Small intestine (tissue), 7 donors: ENCODE measurements around the gene GABRG3. TPM values are rescaled to one million over a fixed set of nuclear protein-coding genes. Genes with fewer than 3 reads are reported as not detected.

Source experiments
- DNase-seq, 2 donors: peaks; one replicate each; pipeline versions ENCODE4 v3.0.0 to v3.0.0-alpha.2; 2013
- FAIRE-seq: peaks from 2 replicates; lab custom pipeline; 2012; peaks lifted over from hg19 to GRCh38; lab: Jason Lieb, UNC
- H3K27ac ChIP-seq, 3 donors: one replicate each; pipeline ENCODE4 v1.5.1; 2013; ENCODE audit warnings: low read length in 2 of 3, mild to moderate bottlenecking in 2 of 3, control low read depth in 1 of 3, inconsistent platforms in 1 of 3, low read depth in 1 of 3, moderate library complexity in 1 of 3
- H3K27me3 ChIP-seq, 3 donors: one replicate each; pipeline ENCODE4 v1.6.1; 2013; ENCODE audit warnings: low read length in 3 of 3, inconsistent platforms in 1 of 3; ENCODE audit not compliant: control insufficient read depth in 3 of 3, insufficient read depth in 3 of 3
- H3K36me3 ChIP-seq, 3 donors: one replicate each; pipeline ENCODE4 v1.6.1; 2013; ENCODE audit warnings: low read length in 3 of 3, inconsistent platforms in 1 of 3, low read depth in 1 of 3, mild to moderate bottlenecking in 1 of 3, moderate library complexity in 1 of 3; ENCODE audit not compliant: control insufficient read depth in 3 of 3, insufficient read depth in 2 of 3
- H3K4me1 ChIP-seq, 3 donors: one replicate each; pipeline ENCODE4 v1.6.1; 2013; ENCODE audit warnings: low read length in 2 of 3, inconsistent platforms in 1 of 3, low read depth in 1 of 3, mild to moderate bottlenecking in 1 of 3, moderate library complexity in 1 of 3; ENCODE audit not compliant: control insufficient read depth in 3 of 3, insufficient read depth in 2 of 3
- H3K4me3 ChIP-seq, 3 donors: one replicate each; pipeline ENCODE4 v1.5.1; 2013; ENCODE audit warnings: low read length in 3 of 3, control low read depth in 1 of 3, inconsistent platforms in 1 of 3, low read depth in 1 of 3, mild to moderate bottlenecking in 1 of 3, moderate library complexity in 1 of 3
- H3K9me3 ChIP-seq, 2 donors: one replicate each; pipeline ENCODE4 v1.6.1; 2013; ENCODE audit warnings: low read depth in 1 of 2, low read length in 1 of 2; ENCODE audit not compliant: control insufficient read depth in 2 of 2, insufficient read depth in 1 of 2
- WGBS, 3 donors: extraction: QIAGEN DNeasy Blood & Tissue Kit; methylation state at CpG; one replicate each; pipeline ENCODE4 v1.1.7; 2013; 5-methylcytosine and 5-hydroxymethylcytosine counted together
- polyA plus RNA-seq, 4 donors: library from polyadenylated mRNA; stranded (reverse) in 3 of 4; unstranded in 1 of 4; fragments of 200-250 nt in 3 of 4; fragments of 120-200 nt in 1 of 4; gene quantifications; one replicate each; pipeline versions ENCODE4 v1.2.1 to v1.2.3, GENCODE V29; 2013
- donor health status: healthy with polysubstance abuse.
- donor health status: control.
- donor health status: control.
- donor health status: Bipolar disorder and iron deficiency.
- donor health status: healthy.

Gene GABRG3
- polyA plus RNA-seq, 4 donors = 0.41 TPM; not detected in 3

- Histone ChIP-seq H3K27me3 (no peaks in the 10 kb centered on the region), H3K4me3 (no peak overlapping the region), H3K27ac (no peak overlapping the region), H3K9me3 (peaks cover 0 to 4% of the 10 kb centered on the region in 2 donors), H3K4me1 (no peaks in the 10 kb centered on the region), H3K36me3 (no peaks in the 10 kb centered on the region)
- DNase-seq (no peak), FAIRE-seq (no peak)
- 30 to 74% (median 62%) methylated on average over 1 of the region's 1 CpG for WGBS, 3 donors
These were observed 164.2 kb downstream of the GABRG3 start for GRCh38 chr15:27135151-27135550.

GRCh38 chr15:27137127-27137526 lies 166.1 kb downstream of the GABRG3 start:
- WGBS, 3 donors = 33 to 56% (median 35%) methylated on average over 5 of the region's 5 CpGs
- no peaks in the 10 kb centered on the region for H3K4me1 ChIP-seq
- peaks cover 0 to 5% of the 10 kb centered on the region in 2 donors for H3K9me3 ChIP-seq
- H3K27ac ChIP-seq = no peak overlapping the region
- H3K36me3 ChIP-seq = no peaks in the 10 kb centered on the region
- DNase-seq (no peak), FAIRE-seq (no peak)
- no peak overlapping the region for H3K4me3 ChIP-seq
- H3K27me3 ChIP-seq = no peaks in the 10 kb centered on the region

GRCh38 chr15:27165590-27165989 lies 194.6 kb downstream of the GABRG3 start:
- WGBS, 3 donors = 78 to 89% (median 82%) methylated on average over 1 of the region's 1 CpG
- no peak for FAIRE-seq
- H3K27me3 ChIP-seq = no peaks in the 10 kb centered on the region

GRCh38 chr15:27166917-27167316 lies 195.9 kb downstream of the GABRG3 start:
- WGBS, 3 donors = 48 to 75% (median 64%) methylated on average over 4 of the region's 4 CpGs
- H3K27ac ChIP-seq = no peak overlapping the region
- no peaks in the 10 kb centered on the region for H3K36me3 ChIP-seq
- DNase-seq = no peak
- no peaks in the 10 kb centered on the region for H3K4me1 ChIP-seq
- no peak overlapping the region for H3K4me3 ChIP-seq
- no peak for FAIRE-seq
- peaks cover 0 to 2% of the 10 kb centered on the region in 2 donors for H3K9me3 ChIP-seq
- no peaks in the 10 kb centered on the region for H3K27me3 ChIP-seq

More at GRCh38 chr15:27165590-27165989, 194.6 kb downstream of the GABRG3 start:
- Histone ChIP-seq H3K9me3 (peaks cover 0 to 2% of the 10 kb centered on the region in 2 donors), H3K4me3 (no peak overlapping the region), H3K27ac (no peak overlapping the region), H3K36me3 (no peaks in the 10 kb centered on the region), H3K4me1 (no peaks in the 10 kb centered on the region)
- DNase-seq = no peak

- no peaks in the 10 kb centered on the region for H3K4me1 ChIP-seq
- no peaks in the 10 kb centered on the region for H3K27me3 ChIP-seq
- DNase-seq (no peak), FAIRE-seq (no peak)
- H3K27ac ChIP-seq = no peak overlapping the region
- H3K9me3 ChIP-seq = peaks cover 0 to 2% of the 10 kb centered on the region in 2 donors
- WGBS, 3 donors = 88 to 89% (median 89%) methylated on average over 10 of the region's 10 CpGs
- H3K36me3 ChIP-seq = no peaks in the 10 kb centered on the region
- no peak overlapping the region for H3K4me3 ChIP-seq
These were observed 196.8 kb downstream of the GABRG3 start for GRCh38 chr15:27167738-27168137.

- Histone ChIP-seq H3K27ac (no peak overlapping the region), H3K4me1 (no peaks in the 10 kb centered on the region), H3K36me3 (no peaks in the 10 kb centered on the region), H3K9me3 (peaks cover 0 to 5% of the 10 kb centered on the region in 2 donors), H3K27me3 (no peaks in the 10 kb centered on the region), H3K4me3 (no peak overlapping the region)
- DNase-seq (no peak), FAIRE-seq (no peak)
- 90 to 95% (median 93%) methylated on average over 4 of the region's 4 CpGs for WGBS, 3 donors
These were observed 199.9 kb downstream of the GABRG3 start for GRCh38 chr15:27170851-27171250.

GRCh38 chr15:27172821-27173220 lies 201.8 kb downstream of the GABRG3 start:
- Histone ChIP-seq H3K4me1 (no peaks in the 10 kb centered on the region), H3K27me3 (no peaks in the 10 kb centered on the region), H3K9me3 (peaks cover 0 to 18% of the 10 kb centered on the region in 2 donors), H3K4me3 (no peak overlapping the region), H3K36me3 (no peaks in the 10 kb centered on the region), H3K27ac (no peak overlapping the region)
- 65 to 68% (median 67%) methylated on average over 5 of the region's 5 CpGs for WGBS, 3 donors
- DNase-seq (no peak), FAIRE-seq (no peak)

GRCh38 chr15:27175472-27176153 lies 204.6 kb downstream of the GABRG3 start:
- H3K4me1 ChIP-seq = no peaks in the 10 kb centered on the region
- no peaks in the 10 kb centered on the region for H3K27me3 ChIP-seq
- no peak overlapping the region for H3K27ac ChIP-seq
- no peak overlapping the region for H3K4me3 ChIP-seq
- peaks cover 0 to 22% of the 10 kb centered on the region in 2 donors for H3K9me3 ChIP-seq
- FAIRE-seq (no peak), DNase-seq (no peak)
- no peaks in the 10 kb centered on the region for H3K36me3 ChIP-seq
- WGBS, 3 donors = 82 to 89% (median 84%) methylated on average over 2 of the region's 2 CpGs
